Measurements from ENCODE around the gene DGLUCY. TPM values are rescaled to one million over a fixed set of nuclear protein-coding genes. Genes with fewer than 3 reads are reported as not detected.
"Not testable (repeated sequence)": the region's sequence is repeated elsewhere in the genome, so short reads cannot be mapped to it uniquely, and the experiment has no call there.

DGLUCY gene
- total RNA-seq, 1 donor from 2014 or later: 56.8 TPM

DNA sequence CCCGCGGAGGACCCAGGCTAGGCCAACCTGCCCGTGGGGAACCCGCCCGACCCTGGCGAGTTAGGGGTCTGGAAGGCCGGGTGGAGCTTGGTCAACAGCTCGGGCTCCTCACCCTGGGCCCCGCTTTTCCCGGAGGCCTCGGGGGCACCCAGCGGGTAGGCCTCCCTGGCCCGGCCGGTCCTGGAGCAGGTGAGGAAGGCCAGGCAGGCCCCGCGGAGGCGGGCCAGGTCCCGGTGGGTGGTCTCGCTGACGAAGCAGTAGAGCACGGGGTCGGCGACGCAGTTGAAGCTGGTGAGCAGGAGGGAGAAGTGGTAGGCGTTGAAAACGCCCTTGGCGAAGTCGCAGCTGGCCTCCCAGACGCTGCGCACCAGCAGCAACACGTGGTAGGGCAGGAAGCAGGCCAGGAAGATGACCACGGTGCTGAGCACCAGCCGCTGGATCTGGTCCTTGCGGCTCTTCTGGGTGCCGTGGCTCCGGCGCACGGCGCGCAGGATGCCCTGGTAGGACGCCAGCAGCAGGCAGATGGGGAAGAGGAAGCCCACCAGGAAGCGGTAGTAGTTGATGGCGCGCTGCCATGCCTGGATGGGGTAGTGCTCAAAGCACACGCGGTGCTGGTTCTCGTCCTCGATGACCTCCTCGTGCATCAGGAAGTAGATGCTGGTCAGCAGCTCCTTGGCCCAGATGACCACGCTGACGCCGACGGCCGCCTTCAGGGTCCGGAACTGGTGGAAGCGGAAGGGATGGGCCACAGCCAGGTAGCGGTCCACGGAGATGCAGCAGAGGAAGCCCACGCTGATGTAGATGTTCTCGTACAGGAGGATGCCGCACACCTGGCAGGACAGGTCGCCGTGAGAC lies 120.3 kb downstream of the DGLUCY start:
- DNase-seq (ENCODE audit: low read depth): no peak

DNA sequence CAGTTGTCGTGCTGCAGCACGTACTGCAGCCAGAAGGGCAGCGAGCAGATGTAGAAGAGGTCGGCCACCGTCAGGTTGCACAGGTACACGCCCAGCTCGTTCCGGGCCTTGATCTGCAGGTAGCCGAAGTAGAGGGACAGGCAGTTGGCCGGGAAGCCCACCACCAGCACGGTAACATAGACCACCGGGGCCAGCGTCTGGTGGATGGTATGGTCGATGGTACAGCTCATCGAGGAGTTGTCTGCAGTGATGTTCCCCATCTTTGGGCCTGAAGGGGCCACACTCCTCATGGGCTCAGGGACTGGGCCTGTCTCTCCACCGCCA lies 120.9 kb downstream of the DGLUCY start:
- no peak for DNase-seq (ENCODE audit: low read depth)

DNA sequence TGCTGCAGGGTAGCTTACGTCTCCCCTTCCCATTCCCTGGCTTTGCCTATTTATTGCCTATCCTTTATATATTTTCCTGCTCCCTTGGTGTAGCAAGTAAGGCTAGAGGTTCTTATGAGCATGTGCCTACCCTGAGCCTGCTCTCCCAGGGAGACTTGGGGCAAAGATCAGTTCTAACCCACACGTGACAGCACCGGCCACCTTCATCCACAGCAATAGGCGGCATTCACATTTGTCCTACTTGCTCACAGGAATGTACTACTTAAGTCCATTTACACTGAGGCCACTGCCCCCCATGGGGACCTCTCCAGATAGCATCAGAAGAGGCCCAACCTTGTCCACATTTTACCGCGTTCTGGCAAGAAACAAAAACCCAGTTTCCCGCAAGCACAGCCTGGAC lies 122.0 kb downstream of the DGLUCY start:
- DNase-seq (ENCODE audit: low read depth): no peak

DNA sequence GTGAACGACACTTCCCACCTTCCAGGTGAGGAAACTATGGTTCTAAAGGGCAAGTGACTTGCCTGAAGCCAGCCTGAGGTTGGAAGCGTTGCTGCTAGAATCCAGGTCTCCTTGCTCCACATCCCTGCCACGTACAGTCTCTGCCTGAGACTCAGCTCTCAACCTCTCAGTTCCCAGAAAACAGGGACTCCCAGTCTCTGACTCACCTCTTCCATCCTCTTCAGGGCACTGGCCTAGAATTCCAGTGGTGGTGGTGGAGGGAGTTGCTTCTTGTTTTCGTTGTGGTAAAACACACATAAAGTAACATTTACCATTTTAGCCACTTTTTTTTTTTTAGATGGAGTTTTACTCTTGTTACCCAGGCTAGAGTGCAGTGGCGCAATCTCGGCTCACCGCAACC lies 123.3 kb downstream of the DGLUCY start:
- DNase-seq (ENCODE audit: low read depth): peak; percentile 69

DNA sequence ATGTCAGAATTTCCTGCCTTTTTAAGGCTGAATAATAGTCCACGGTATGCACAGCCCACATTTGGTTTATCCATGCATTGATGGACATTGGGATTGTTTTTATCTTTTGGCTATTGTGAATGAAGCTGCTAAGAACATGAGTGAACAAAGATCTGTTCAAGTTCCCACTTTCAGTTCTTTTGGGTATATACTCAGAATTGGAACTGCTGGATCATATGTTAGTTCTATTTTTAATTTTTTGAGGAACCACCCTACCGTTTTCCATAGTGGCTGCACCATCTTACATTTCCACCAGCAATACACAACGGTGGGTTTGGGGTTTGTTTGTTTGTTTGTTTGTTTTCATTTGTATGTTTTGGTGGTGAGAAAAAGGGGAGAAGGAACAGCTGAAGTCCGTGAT lies 124.2 kb downstream of the DGLUCY start:
- DNase-seq (ENCODE audit: low read depth): no peak

DNA sequence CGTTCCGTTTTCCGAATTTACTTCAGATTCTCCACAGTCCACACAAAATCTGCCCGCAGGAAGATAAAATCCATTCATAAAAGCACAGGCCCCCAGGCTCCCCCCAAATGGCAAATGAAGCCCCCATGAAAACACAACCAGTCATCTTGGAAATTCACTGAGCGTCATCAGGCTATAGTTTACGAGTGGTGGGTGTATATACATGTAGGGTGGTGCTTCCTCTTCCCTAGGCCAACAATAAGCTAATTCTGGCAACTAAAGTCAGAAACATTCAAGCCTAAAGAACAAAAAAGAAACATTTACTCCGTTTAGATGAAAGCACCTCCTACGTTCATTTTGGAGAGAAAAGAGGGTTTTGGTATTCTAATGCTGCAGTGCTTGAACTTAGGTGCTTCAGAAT lies 124.8 kb downstream of the DGLUCY start:
- no peak for DNase-seq (ENCODE audit: low read depth)

DNA sequence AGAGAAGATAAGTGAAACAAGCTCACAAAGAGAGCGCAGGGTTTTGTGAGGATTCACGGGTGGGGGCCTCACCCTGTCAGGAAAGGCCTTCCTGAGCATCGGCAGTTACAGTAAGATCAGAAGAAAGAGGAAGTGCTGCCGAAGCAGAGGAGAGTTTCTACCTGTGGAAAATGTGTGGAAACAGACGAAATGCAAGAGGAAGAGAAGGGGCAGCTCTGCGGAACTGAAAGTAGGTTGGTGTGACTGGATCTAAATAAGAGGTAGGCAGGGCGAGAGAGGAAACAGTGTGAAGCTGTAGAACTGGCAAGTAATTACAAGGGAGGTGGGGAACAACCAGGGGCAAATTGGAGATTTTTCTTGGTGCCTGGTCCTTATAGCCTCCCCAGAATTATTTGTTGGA lies 128.0 kb downstream of the DGLUCY start:
- DNase-seq (ENCODE audit: low read depth): no peak

DNA sequence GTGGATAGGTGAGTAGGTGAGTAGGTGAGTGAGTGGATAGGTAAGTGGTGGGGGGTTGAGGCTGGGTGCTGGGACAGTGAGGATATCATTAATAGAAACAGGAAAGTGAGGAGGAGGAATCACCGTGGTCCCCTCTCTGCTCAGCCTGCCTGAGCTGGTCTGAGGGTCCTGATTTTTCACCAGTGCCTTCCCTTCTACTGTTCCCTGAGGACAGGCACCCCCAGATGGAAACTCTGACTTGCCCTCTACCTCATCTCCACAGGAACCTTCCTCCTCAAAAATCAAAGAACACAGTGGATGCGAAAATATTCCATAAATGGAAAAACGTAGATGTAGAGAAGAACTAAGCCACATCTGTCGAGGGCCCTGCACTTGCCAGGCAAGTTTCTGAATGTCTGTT lies 128.8 kb downstream of the DGLUCY start:
- DNase-seq (ENCODE audit: low read depth): no peak

DNA sequence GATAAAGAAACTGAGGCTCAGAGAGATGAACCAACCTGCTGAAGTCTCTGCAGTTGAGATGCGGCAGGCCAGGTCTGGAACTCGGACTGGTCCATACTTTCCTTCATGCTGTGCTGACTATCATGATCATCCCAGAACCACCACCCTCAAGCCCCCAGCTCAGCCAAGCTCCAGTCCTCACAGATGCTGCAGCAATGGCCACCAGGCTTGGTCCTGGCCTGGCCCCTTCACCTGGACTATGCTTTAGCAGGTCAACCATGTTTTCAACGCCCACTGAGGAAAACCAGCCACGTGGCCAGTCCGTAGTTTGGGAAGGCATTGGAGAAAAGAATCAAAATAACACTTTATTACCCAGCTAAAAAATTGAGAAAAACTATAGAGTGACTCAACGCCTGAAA lies 129.2 kb downstream of the DGLUCY start:
- no peak for DNase-seq (ENCODE audit: low read depth)

DNA sequence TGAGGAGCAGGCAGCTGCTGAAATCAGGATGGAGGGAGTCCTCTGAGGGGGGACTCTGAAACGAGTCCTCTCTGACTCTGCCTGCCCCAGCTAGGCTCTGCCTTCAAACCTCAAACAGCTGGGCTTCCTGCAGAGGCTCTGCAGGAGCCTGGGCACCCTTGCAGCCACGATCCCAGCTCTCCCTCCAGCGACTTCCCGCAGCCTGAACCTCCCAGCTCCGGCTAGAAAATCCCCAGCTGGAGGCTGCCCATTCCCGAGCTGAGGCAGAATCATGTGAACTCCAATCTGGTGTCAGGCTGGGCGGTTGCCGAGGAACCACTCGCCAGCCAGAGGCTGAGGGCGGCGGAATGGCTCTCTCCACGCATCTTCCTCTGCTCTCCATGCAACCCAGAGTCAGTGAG lies 130.6 kb downstream of the DGLUCY start, which contains the start of gene GPR68:
TSS of gene GPR68 (minus strand) at position 204 of the 401 bp plus-strand sequence. CDS start 9,654 bp downstream, outside the sequence.
- peak; percentile 59 for DNase-seq (ENCODE audit: low read depth)

DNA sequence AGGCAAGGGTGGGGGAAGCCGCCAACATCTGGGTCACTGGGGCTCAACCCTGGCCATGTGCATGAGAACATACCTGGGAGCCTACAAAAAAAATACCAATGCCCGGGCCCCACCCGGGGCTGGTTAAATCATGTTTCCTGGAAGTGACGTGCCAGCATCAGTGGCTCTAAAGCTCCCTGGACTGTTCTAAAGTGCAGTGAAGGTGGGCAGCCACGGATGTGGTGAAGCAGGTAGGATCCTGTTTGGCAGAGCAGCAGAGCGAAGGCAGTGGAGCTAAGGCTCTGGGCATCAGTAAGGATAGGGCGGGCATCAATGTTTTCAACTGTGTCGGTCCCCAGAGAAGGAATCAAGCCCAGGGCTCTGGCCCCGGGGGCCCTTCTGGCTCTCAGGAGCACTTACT lies 131.2 kb downstream of the DGLUCY start:
- no peak for DNase-seq (ENCODE audit: low read depth)

DNA sequence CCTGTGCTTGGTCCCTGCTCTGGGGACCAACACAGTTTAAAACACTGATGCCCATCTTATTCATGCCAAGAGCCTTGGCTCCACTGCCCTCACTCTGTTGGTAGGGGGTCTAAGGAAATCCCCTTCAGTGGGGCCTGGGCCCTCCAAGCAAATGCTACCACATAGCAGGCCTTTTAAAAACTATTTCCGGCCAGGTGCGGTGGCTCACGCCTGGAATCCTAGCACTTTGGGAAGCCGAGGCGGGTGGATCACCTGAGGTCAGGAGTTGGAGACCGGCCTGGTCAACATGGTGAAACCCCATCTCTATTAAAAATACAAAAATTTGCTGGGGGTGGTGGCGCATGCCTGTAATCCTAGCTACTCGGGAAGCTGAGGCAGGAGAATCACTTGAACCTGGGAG lies 131.7 kb downstream of the DGLUCY start:
- DNase-seq (ENCODE audit: low read depth): not testable (repeated sequence)

DNA sequence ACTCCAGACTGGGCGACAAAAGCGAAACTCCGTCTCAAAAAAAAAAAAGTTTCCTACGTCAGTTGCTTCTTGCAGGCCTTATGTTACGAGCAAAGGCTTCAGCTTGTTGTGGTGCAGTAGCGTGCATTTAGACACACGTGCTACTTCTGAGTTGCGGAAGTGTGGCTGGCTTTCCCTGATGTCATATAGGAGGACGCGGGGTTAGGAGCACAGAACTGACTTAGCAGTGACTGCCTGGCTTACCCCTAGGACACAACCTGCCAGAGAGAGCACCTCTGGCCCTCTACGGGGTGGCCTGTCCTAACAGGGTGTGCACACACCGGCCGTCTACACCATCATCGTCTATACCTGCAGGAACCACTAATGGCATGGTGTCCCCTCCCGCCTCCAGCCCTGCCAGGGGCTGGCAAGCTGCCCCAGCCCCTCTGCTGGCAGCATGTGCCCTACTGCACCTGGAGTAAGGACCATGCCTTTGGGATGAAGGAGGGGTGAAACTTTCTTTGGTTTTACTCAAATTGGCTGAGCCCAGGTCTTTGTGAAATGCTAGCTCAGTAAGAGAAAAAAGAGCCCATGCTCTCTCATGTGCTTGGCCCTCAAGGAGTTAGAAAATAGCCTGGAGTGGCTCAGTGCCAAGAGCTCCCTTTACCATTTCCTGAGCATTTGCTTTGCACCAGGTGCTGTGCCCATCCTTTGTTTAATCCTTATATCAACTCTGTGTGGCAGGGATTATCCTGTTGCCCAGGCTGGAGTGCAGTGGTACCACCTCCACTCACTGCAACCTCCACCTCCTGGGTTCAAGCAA lies 132.4 kb downstream of the DGLUCY start:
- DNase-seq (ENCODE audit: low read depth): no peak

DNA sequence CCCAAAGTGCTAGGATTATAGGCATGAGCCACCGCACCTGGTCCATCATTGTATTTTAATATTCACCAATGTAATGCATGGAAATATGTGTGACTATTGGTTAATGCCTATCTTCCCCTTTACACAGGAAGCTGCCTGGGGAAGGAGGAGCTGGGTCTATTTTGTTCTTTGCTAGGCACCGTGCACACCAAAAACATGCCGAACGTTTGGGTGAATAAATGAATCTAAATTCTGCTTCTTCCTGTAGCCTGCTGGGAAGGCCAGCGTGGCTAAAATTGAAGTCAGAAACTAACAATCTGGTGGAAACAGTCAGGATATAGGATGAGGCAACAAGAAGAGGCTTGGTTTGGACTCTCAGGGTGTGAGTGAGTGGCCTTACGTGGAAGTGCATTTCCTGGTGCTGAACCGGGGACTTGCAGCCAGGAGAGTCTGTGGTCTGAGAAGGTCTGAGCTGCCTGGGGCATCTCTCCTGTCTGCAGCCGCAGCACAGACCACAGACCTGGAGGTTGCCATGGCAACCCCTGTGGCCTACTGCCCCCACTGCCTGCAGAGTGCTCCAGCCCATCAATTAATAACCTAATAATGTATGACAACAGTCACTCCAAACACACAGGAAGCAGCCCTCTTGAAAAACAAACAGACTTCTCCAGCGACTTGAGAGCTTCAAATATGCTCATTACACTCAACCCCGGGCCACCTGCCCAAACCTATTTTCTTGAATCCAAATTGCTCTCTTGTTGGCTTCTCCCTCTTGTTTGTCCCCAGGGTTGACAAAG lies 136.2 kb downstream of the DGLUCY start:
- DNase-seq (ENCODE audit: low read depth): peak; percentile 98

DNA sequence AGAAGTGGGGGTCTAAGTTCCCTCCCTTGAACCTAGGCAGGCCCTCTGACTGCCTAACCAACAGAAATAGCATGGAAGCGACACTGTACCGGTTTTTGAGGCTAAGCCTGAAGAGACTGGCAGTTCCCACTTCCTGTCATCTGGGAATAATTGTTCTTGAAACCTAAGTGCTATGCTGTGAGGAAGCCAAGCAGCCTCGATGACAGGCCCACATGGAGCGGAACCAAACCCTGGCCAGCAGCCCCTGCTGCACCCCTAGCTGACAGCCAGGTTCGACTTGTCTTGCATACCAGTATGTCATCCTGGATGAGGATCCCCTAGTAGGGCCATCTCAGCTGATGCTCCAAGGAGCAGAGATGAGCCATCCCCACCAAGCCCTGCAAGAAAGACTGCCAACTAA lies 137.0 kb downstream of the DGLUCY start:
- DNase-seq (ENCODE audit: low read depth): no peak

DNA sequence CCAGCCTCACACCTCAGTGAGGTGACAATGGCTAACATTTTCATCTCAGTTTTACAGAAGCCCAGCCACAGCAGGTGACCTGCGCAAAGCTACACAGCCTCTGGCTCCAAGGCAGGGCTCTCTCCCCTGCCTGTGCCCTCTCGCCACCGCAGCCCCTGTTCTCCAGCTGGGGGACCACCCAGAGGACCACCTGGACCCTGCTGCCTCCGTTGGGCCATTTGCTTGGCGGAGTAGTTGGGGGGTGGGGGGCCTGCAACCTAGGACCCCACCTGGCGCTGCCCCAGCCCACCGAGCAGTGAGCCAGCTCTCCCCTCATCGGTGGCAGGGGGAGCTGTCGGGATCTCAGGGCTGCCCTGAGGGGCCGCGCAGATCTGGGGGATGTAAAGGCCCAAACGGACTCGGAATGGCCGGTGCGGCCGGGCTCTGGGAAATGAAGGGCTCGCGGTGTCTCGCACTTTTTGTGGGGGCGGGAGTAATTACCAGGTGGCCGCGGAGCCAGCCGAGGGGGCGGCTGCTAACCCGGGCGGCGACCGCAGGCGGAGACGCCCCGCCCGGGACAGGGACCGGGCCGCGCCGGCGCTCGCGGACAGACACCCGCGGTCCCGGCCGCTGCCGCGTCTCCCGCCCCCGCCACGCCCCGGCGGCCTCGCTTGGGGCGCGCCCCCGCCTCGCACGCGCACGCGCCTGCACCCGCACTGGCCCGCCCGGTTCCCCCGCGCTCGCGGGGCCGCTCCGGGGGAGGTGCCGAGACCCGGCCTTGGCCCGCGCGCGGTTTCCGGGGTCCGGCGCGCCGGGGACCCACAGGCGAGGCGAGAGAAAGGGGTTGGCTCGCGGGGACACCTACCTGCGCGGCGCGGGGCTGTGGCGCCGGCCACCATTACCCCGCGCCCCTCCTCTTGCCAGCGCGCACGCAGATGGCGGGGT lies 139.3 kb downstream of the DGLUCY start:
- no peak for DNase-seq (ENCODE audit: low read depth)

DNA sequence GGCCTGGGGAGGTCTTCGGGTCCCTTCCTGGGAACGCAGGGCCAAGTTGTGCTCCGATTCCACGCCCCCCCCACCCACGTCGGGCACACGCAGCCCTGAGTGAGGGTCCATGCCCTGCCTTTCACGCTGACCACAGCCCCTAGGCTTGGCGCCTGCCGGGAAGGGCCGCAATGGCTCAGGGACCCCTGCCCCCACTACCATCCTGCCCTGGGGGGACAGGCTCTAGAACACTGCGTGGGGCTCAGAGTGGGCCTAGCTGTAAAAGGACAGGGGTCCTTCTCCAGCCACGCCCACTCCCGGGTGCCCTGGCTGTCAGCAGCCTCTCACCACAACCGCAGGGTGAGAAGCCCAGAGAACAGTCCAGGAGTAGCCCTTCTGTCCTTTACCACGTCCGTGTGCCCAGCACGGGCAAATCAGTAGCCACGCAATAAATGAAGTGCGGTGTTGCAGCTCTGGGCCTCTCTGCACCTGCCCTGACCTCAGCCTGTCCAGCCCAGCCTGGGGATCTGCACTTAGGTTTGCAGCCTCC lies 140.0 kb downstream of the DGLUCY start:
- no peak for DNase-seq (ENCODE audit: low read depth)

DNA sequence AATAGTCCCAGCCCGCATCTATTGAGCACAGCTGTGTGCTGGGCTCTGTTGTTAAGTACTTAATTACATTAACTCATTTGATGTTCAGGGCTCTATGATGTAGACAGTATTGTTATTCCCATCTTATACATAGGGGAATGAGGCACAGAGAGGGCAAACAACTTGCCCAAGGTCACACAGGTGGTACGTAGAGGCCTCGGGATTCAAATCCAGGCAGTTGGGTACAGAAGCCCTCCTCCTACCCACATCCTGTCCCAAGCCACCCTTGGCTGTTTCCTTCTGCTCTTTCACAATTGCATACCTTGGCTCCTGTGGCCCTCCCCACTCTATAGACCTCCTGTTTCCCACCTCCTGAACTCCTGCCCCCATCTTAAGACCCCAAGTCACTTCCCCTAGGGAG lies 140.6 kb downstream of the DGLUCY start:
- no peak for DNase-seq (ENCODE audit: low read depth)

DNA sequence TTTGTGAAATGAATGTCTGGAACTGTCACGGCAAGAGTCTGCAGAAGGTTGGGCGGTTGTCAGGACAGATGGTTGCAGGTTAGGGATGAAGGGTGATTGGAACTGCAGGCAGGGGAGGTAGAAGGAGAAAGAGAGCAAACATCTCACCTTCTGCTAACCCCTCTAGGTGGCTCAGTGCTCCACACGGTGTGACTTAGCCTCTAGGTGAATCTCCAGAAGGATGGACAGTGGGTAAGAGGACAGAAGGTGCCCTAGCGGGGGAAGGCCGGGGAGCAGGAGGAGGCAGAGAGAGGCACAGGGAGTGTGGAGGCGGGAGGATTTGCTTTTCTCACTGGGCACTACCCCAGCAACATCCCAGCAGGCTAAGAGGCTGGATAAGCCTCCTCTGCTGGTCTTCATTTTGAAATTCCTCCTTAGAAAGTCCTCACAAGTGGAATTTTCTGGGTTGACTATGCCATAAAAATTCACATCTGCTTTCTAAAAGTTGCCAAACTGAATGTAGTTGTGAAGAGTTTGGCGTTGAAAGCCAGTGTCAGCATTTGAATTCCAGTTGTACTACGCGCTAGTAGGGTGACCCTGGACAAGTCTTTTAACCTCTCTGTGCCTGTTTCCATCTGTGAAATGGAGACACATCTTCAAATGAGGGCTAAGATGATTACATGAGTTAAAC lies 141.3 kb downstream of the DGLUCY start:
- DNase-seq (ENCODE audit: low read depth): no peak

DNA sequence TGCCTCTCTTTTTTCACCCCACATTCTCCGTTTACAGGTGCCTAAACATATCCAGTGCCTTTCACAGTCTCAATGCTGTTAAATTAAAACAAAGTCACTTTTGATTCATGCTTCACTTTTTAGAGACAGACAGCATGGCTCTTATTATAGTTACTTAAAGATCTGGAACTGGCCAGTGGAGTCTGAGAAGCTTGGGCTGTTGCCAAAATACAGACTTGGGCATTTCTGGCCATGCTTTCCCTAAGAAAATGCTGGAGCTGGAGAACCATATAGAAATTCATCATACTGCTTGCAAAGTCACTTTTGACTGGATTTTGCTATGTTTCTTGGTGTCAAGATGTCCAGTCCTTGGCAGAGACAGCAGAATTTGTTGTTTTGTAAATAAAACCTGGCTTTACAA lies 142.8 kb downstream of the DGLUCY start:
- DNase-seq (ENCODE audit: low read depth): no peak
